ENCODE measurements around the gene KCNN2. TPM values are rescaled to one million over a fixed set of nuclear protein-coding genes. Genes with fewer than 3 reads are reported as not detected.

The KCNN2 gene
- total RNA-seq, 2 experiments from 2014 or later: not detected

DNA sequence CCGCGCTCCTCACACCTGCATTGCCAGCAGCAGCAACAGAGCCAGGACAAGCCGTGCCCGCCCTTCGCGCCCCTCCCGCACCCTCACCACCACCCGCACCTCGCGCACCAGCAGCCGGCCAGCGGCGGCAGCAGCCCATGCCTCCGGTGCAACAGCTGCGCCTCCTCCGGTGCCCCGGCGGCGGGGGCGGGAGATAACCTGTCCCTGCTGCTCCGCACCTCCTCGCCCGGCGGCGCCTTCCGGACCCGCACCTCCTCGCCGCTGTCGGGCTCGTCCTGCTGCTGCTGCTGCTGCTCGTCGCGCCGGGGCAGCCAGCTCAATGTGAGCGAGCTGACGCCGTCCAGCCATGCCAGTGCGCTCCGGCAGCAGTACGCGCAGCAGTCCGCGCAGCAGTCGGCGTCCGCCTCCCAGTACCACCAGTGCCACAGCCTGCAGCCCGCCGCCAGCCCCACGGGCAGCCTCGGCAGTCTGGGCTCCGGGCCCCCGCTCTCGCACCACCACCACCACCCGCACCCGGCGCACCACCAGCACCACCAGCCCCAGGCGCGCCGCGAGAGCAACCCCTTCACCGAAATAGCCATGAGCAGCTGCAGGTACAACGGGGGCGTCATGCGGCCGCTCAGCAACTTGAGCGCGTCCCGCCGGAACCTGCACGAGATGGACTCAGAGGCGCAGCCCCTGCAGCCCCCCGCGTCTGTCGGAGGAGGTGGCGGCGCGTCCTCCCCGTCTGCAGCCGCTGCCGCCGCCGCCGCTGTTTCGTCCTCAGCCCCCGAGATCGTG lies 517 bp downstream of the KCNN2 start:
- intact Hi-C loops (cut with DNase I, micrococcal nuclease): no loop called here
- no peak overlapping the region for H3K4me3 Mint-ChIP-seq

GRCh38 chr5:114362977-114363761 lies 1.3 kb downstream of the KCNN2 start:
- TF ChIP-seq CTCF (IDR thresholded peaks at IDR 0.05): no peak
- H3K4me3 Mint-ChIP-seq: no peak overlapping the region
- Histone ChIP-seq H3K27me3 (ENCODE audit: control insufficient read depth in 1 of 2, insufficient read depth in 2 of 2, low read length in 2 of 2) (peaks cover 25 to 45% of the 10 kb centered on the region in 2 experiments), H3K27ac (ENCODE audit: low read depth in 1 of 2, low read length in 2 of 2) (no peak overlapping the region), H3K36me3 (ENCODE audit: insufficient read depth, low read length) (no peaks in the 10 kb centered on the region), H3K4me3 (ENCODE audit: low read length) (no peak overlapping the region), H3K4me1 (ENCODE audit: insufficient read depth, low read length) (no peaks in the 10 kb centered on the region), H3K9me3 (ENCODE audit: control insufficient read depth in 1 of 2, insufficient read depth in 1 of 2, low read length in 2 of 2) (peaks cover 0 to 26% of the 10 kb centered on the region in 2 experiments)
- POLR2A ChIA-PET: no interaction called here
- CTCF ChIA-PET: no interaction called here
- peaks cover 59% of the 10 kb centered on the region for H3K27me3 Mint-ChIP-seq
- no peaks in the 10 kb centered on the region for H3K9me3 Mint-ChIP-seq
- no peaks in the 10 kb centered on the region for H3K4me1 Mint-ChIP-seq (ENCODE audit: low read depth)
- no peak for DNase-seq
- no peaks in the 10 kb centered on the region for H3K36me3 Mint-ChIP-seq (ENCODE audit: low read depth)
- no peak for ATAC-seq (ENCODE audit: poor library complexity)
- intact Hi-C loops (cut with DNase I, micrococcal nuclease): no loop called here
- H3K27ac Mint-ChIP-seq: no peak overlapping the region

More for the DNA sequence above, 517 bp downstream of the KCNN2 start:
- Histone ChIP-seq H3K36me3 (ENCODE audit: insufficient read depth, low read length) (no peaks in the 10 kb centered on the region), H3K4me1 (ENCODE audit: insufficient read depth, low read length) (no peaks in the 10 kb centered on the region), H3K9me3 (ENCODE audit: control insufficient read depth in 1 of 2, insufficient read depth in 1 of 2, low read length in 2 of 2) (peaks cover 0 to 26% of the 10 kb centered on the region in 2 experiments), H3K4me3 (ENCODE audit: low read length) (no peak overlapping the region), H3K27ac (ENCODE audit: low read depth in 1 of 2, low read length in 2 of 2) (no peak overlapping the region), H3K27me3 (ENCODE audit: control insufficient read depth in 1 of 2, insufficient read depth in 2 of 2, low read length in 2 of 2) (peaks cover 25 to 45% of the 10 kb centered on the region in 2 experiments)
- no peak for ATAC-seq (ENCODE audit: poor library complexity)
- Mint-ChIP-seq H3K9me3 (no peaks in the 10 kb centered on the region), H3K27me3 (peaks cover 59% of the 10 kb centered on the region), H3K27ac (no peak overlapping the region), H3K36me3 (ENCODE audit: low read depth) (no peaks in the 10 kb centered on the region), H3K4me1 (ENCODE audit: low read depth) (no peaks in the 10 kb centered on the region)
- TF ChIP-seq CTCF (IDR thresholded peaks at IDR 0.05): no peak
- ChIA-PET CTCF (no interaction called here), POLR2A (no interaction called here)
- no peak for DNase-seq

- Histone ChIP-seq H3K27ac (ENCODE audit: low read depth in 1 of 2, low read length in 2 of 2) (no peak overlapping the region), H3K9me3 (ENCODE audit: control insufficient read depth in 1 of 2, insufficient read depth in 1 of 2, low read length in 2 of 2) (peaks cover 0 to 26% of the 10 kb centered on the region in 2 experiments), H3K36me3 (ENCODE audit: insufficient read depth, low read length) (no peaks in the 10 kb centered on the region), H3K4me1 (ENCODE audit: insufficient read depth, low read length) (no peaks in the 10 kb centered on the region), H3K4me3 (ENCODE audit: low read length) (no peak overlapping the region), H3K27me3 (ENCODE audit: control insufficient read depth in 1 of 2, insufficient read depth in 2 of 2, low read length in 2 of 2) (peaks cover 25 to 45% of the 10 kb centered on the region in 2 experiments)
- Mint-ChIP-seq H3K27me3 (peaks cover 53% of the 10 kb centered on the region), H3K9me3 (no peaks in the 10 kb centered on the region), H3K36me3 (ENCODE audit: low read depth) (no peaks in the 10 kb centered on the region), H3K4me1 (ENCODE audit: low read depth) (no peaks in the 10 kb centered on the region), H3K27ac (no peak overlapping the region), H3K4me3 (no peak overlapping the region)
- ATAC-seq (ENCODE audit: poor library complexity): no peak
- CTCF ChIA-PET: no interaction called here
- no peak for DNase-seq
- POLR2A ChIA-PET: no interaction called here
- intact Hi-C loops (cut with DNase I, micrococcal nuclease): no loop called here
- no peak for TF ChIP-seq CTCF (IDR thresholded peaks at IDR 0.05)
These were observed 2.0 kb downstream of the KCNN2 start for GRCh38 chr5:114363837-114364236.

All from CD4-positive, alpha-beta T cell (primary cell).